Activated naive CD4-positive, alpha-beta T cell (primary cell): ENCODE data around the gene RNF121.
"Not testable (repeated sequence)": the region's sequence is repeated elsewhere in the genome, so short reads cannot be mapped to it uniquely, and the experiment has no call there.

Source experiments
- DNase-seq, 4 experiments: peaks; one replicate each; lab custom pipeline; 2025; lab: John Stamatoyannopoulos, UW

RNF121 gene

GRCh38 chr11:71928737-71929443, at the start of gene RNF121:
Gene RNF121, plus strand, starts transcription at chr11:71929046. Its CDS starts 16 bp downstream, at chr11:71929062.
- DNase-seq = peak; percentile 85 to 96 (median 94)

- DNase-seq = not testable (repeated sequence)
Measured at GRCh38 chr11:71885806-71886205, 43.0 kb upstream of the RNF121 start.

GRCh38 chr11:71888335-71889010, 40.4 kb upstream of the RNF121 start:
- DNase-seq = not testable (repeated sequence)

- DNase-seq = not testable (repeated sequence)
Measured at GRCh38 chr11:71889181-71889872, 39.5 kb upstream of the RNF121 start.

- DNase-seq = no peak
Measured at GRCh38 chr11:71895961-71896360, 32.9 kb upstream of the RNF121 start.

- not testable (repeated sequence) for DNase-seq
Measured at GRCh38 chr11:71901137-71901536, 27.7 kb upstream of the RNF121 start.

- DNase-seq = no peak
Measured at GRCh38 chr11:71908218-71908617, 20.6 kb upstream of the RNF121 start.

- not testable (repeated sequence) for DNase-seq
Measured at GRCh38 chr11:71910775-71911174, 18.1 kb upstream of the RNF121 start.

GRCh38 chr11:71911321-71911985, 17.4 kb upstream of the RNF121 start:
- peak in 1 of 4 experiments; percentile 3 for DNase-seq

GRCh38 chr11:71911986-71912340, 16.9 kb upstream of the RNF121 start:
- not testable (repeated sequence) for DNase-seq

- DNase-seq = no peak
Measured at GRCh38 chr11:71913756-71914526, 14.9 kb upstream of the RNF121 start.

GRCh38 chr11:71914617-71915189, 14.1 kb upstream of the RNF121 start:
- DNase-seq = no peak

- no peak for DNase-seq
Measured at GRCh38 chr11:71917646-71918140, 11.2 kb upstream of the RNF121 start.

GRCh38 chr11:71927820-71928736, 768 bp upstream of the RNF121 start, which contains the start of gene XNDC1N:
Gene XNDC1N, minus strand, starts transcription at chr11:71928594. Its CDS starts 5,241 bp downstream, at chr11:71923353.
- peak in 3 of 4 experiments; percentile 18 to 76 (median 47) for DNase-seq

GRCh38 chr11:71929491-71929890, 645 bp downstream of the RNF121 start:
- DNase-seq = no peak

- no peak for DNase-seq
Measured at GRCh38 chr11:71930556-71931244, 1.9 kb downstream of the RNF121 start.

- no peak for DNase-seq
Measured at GRCh38 chr11:71931245-71931602, 2.4 kb downstream of the RNF121 start.

GRCh38 chr11:71933141-71933933, 4.5 kb downstream of the RNF121 start:
- no peak for DNase-seq
